HG02852 (cell line): ENCODE measurements around the gene CREM.
"Not testable (repeated sequence)": the region's sequence is repeated elsewhere in the genome, so short reads cannot be mapped to it uniquely, and the experiment has no call there.

Experiments used
- ATAC-seq: cut with Tn5 transposase; IDR thresholded peaks from one replicate; pipeline ENCODE4 v1.9.1; 2021; ENCODE audit warnings: mild to moderate bottlenecking, moderate library complexity; ENCODE audit not compliant: unreplicated experiment

The CREM gene

DNA sequence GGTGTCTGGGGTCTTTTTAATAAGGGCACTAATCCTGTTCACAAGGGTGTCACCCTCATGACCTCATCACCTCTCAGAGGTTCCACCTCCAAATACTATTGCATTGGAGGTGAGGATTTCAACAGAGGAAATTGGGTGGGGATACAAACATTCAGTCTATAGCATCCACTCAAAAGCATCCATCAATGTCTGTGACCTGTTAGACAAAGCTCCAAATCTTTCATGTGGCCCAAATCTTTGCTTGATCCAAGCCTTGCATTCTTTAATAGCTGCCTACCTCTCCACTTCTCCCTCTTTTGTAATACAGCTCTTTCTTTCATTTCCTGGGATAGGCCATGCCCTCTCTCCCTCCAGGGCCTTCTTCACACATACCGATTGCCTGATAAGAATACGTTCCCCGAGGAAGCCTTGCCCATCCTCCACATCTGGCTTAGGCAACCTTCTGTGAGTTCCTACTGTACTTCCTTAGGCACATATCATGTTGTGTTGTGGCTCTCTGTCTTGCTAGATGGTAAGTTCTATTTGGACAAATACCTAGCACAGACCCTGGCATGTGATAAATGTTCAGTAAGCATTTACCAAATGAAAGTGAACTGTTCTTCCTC lies 66.1 kb downstream of the CREM start:
- ATAC-seq, result no peak

DNA sequence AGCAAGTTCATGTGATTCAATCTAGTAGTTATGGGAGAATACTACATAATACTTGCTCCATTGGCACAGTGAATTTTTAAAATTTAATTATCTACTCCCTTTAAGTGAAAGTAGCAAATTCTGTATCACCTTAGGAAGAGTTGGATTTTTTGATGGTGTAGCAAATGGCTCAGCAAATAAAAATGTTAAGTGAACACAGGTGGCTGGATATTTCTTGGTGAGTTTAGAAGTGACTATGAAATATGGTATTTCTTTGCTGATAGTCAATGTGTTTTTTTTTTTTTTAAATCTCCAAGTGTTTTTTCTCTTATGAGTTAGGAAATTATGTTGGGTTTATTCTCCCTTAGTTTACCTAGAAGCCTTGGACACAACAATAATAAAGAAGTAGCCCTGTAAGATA lies 67.8 kb downstream of the CREM start:
- no peak for ATAC-seq

- ATAC-seq, result no peak
Observed at GRCh38 chr10:35194906-35195305, 68.3 kb downstream of the CREM start.

- ATAC-seq, result peak; percentile 90
Observed at GRCh38 chr10:35195361-35196306, 69.0 kb downstream of the CREM start.

DNA sequence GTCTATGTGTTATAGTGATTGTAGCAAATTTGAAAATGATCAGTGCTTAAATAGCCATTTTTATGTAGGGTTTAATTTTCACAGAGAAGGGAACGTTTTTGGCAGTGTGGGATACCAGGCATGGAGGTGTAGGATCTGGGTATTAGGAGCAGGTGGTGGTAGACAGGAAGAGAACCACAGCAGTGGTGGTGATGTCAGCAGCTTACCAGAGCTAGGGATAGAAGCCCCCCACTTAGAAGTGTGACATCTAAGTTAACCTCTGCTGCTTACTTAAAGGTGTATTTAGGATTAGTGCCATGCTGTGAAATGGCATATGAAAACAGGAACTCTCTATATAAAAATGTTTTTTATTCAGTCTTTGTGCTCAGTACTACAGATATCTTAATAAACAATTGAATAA lies 73.8 kb downstream of the CREM start:
- no peak for ATAC-seq

DNA sequence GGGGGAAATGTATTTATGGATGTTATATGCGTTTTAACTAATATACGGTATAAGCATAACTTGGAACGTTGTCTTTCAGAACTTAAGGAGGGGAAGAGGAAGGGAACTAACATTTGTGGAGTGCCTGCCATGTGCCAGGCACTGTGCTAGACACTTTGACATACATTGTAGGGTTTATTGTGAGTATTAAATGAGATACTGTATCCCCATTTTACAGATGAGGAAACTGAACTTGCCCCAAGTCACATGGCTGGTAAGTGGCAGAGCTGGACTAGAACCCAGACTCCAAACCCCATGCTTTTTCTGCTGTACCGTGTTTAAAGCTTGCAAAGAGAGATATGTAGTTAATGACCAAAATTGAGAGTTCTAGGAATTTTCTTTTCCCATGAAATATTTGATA lies 74.6 kb downstream of the CREM start:
- no peak for ATAC-seq

DNA sequence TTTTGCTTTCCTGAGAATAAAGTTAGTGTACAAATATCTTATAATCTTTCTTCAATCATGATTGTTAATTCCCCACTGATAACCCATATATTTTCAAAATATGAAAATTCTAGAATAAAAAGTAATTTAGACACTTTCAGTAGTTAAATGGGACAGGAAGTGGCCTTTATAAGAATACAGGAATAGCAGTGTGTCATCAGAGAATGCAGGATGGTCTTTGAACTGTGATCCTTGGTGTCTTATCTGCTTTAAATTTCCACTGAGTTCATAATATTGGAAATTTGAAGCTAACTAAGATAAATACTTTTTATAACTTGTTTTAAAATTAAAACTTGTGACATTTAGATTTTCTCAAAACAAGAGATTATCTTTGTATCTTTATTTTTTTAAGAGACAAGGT lies 75.4 kb downstream of the CREM start:
- no peak for ATAC-seq

GRCh38 chr10:35203745-35204144 lies 77.1 kb downstream of the CREM start:
- no peak for ATAC-seq

DNA sequence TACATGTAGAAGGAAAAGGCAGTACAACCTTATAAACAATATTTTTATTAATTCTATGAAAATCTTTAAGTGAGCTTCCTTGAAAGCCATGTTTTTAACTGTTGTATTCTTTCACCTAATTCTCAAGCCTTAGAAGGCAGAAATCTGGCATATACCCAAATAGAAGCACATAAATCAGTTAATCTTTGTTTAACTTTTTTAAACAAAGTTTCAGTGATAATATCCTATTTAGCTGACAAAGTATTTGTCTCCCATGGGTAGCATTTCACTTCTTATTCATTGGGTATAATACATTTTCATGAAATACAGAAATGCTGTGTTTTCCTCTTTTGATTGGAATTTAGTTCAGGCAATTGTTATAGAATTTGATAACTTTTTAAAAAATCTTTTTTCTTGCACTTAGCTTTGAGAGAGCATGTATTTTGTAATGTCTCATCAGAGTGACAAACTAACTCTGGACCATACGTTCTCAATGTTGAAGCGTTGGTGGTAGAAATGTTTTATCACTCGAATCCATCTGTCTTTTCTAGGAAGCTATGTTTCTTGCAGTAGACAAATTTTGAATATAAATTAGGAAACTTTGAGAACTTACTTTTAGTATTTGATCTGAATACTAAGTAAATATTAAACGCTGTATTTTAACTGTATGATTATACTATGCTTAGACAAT lies 78.1 kb downstream of the CREM start:
- no peak for ATAC-seq

GRCh38 chr10:35206274-35206673 lies 79.6 kb downstream of the CREM start:
- no peak for ATAC-seq

DNA sequence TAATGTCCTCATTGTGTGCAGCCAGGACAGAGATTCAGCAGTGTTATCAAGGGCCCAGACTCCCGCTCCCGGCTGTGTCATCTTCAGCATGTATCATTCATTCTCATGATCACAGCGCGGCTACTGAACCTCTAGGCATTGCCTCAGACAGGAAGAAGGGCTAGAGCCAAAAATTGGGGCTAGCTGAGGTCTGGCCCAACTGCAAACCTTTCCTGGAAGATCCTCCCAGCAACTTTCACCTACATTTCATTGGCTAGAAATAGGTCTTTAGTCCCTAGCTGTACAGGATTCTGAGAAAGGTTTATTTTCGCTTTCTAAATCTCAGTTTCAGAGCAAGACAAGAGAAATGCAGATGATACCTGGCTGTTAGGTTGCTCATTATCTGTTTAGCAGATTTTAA lies 81.9 kb downstream of the CREM start:
- ATAC-seq, result peak; percentile 87

GRCh38 chr10:35208949-35209613 lies 82.4 kb downstream of the CREM start:
- peak; percentile 22 for ATAC-seq

- ATAC-seq, result no peak
Observed at GRCh38 chr10:35210961-35211360, 84.3 kb downstream of the CREM start.

GRCh38 chr10:35211390-35211789 lies 84.7 kb downstream of the CREM start:
- no peak for ATAC-seq

GRCh38 chr10:35212856-35213255 lies 86.2 kb downstream of the CREM start:
- no peak for ATAC-seq

DNA sequence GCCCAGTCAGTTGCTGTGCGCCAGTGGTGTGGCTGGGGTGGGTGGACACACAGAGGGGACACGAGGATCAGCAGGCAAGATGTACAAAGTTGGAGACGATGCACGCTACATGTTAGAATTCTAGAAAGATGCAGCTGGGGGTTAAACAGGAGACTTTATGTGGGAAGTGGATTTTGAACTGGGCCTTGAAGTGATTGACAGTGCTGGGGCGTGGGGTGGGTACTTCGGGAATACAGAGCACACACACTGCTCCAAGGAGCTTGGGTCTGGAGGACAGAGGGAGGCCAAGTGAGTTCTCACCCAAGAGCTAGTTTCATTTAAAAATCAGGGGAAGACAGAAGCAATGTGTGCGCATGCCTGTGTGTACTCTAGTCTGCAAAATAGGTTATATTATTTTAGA lies 87.1 kb downstream of the CREM start:
- no peak for ATAC-seq

- ATAC-seq, result no peak
Observed at GRCh38 chr10:35214607-35215020, 88.0 kb downstream of the CREM start.

DNA sequence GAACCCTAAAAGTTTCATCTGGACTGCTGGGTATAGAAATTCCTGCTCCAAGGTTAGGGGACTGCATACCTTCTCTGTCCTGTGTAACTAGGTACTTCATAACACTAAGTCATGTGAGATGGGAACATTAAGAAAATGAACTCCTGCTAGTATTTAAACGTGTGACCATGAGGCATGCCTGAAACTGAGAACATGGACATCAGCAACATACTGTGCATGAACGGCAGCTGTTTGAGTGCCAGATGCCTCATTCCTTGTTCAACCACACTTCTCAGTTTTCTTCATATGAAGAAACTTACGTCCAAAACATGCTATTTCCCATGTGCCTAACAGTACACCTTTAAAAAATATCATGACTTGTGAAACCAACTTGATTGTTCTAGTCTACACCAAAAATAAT lies 88.5 kb downstream of the CREM start:
- ATAC-seq, result no peak

DNA sequence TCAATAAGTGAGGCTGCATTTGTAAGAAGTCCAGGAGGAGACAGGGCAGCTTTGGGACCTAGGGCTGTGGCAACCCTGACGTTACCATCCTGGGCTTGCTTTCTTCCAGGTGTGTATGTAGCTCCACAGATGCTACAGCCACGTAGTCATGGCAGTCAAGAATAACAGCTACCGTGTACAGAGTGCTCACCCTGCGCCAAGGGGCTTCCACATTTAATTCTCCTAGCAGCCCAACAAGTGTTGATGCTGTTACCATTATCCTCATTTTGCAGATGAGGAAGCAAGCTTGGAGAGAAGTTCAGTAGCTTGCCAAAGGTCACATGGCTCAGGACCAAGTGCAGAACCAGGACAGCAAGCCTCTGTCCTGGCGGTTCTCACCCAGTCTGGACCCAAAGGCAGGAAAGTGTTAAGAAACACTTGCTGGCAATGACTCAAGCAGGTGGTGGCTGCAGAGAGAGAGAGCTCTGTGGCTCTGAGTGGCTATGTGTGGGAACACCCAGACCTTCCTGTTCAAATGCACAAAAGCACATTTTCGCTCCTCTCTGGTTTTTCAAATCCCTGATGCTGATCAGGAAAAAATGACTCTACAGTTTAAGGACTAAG lies 89.8 kb downstream of the CREM start:
- no peak for ATAC-seq

GRCh38 chr10:35216956-35217355 lies 90.3 kb downstream of the CREM start:
- ATAC-seq, result not testable (repeated sequence)

DNA sequence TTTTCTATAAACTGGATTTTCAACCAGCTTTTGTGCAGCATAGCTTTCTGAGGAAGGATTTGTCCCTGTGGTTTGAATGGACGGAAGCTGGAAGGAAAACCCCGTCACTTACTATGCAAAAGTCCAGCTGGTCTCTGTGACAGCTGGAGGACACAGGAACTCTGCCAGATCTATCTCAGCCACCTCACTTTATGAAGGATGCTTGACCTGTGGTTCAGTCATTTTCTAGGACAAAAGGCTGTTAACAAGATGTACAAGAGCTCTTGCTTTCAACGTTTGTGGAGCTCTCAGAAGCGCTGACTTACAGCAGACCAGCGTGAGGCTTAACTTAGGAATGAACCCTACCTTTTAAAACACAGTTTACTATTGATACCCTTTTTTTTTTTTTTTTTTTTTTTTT lies 90.8 kb downstream of the CREM start:
- ATAC-seq, result no peak
